Activated CD4-positive, alpha-beta T cell treated with anti-CD3 and anti-CD28 coated beads, Interleukin-2, amount 50 U/mL, for 4 hours (primary cell): ENCODE measurements around the gene BCAR3.
"Not testable (repeated sequence)": the region's sequence is repeated elsewhere in the genome, so short reads cannot be mapped to it uniquely, and the experiment has no call there.

Source experiments
- DNase-seq, 2 experiments: peaks; one replicate each; pipeline ENCODE4 v3.0.0-alpha.2; 2020

Gene BCAR3

GRCh38 chr1:93593854-93594602 lies 87.6 kb downstream of the BCAR3 start:
- DNase-seq, result no peak

GRCh38 chr1:93592551-93592949 lies 89.1 kb downstream of the BCAR3 start:
- no peak for DNase-seq

GRCh38 chr1:93591676-93592550 lies 89.7 kb downstream of the BCAR3 start:
- no peak for DNase-seq

- not testable (repeated sequence) for DNase-seq
These were observed 90.4 kb downstream of the BCAR3 start for GRCh38 chr1:93591291-93591675.

- no peak for DNase-seq
These were observed 92.7 kb downstream of the BCAR3 start for GRCh38 chr1:93588955-93589354.

- no peak for DNase-seq
These were observed 93.4 kb downstream of the BCAR3 start for GRCh38 chr1:93588206-93588605.

- DNase-seq, result no peak
These were observed 94.3 kb downstream of the BCAR3 start for GRCh38 chr1:93587354-93587753.

- no peak for DNase-seq
These were observed 96.3 kb downstream of the BCAR3 start for GRCh38 chr1:93585059-93585966.

- no peak for DNase-seq
These were observed 97.2 kb downstream of the BCAR3 start for GRCh38 chr1:93584261-93585003.

GRCh38 chr1:93581917-93582850 lies 99.5 kb downstream of the BCAR3 start:
- no peak for DNase-seq

- no peak for DNase-seq
These were observed 101.7 kb downstream of the BCAR3 start for GRCh38 chr1:93579891-93580290.

- DNase-seq, result no peak
These were observed 102.5 kb downstream of the BCAR3 start for GRCh38 chr1:93578911-93579825.

GRCh38 chr1:93578433-93578830 lies 103.2 kb downstream of the BCAR3 start:
- DNase-seq, result no peak

GRCh38 chr1:93577536-93578432 lies 103.9 kb downstream of the BCAR3 start:
- DNase-seq, result no peak

- DNase-seq, result no peak
These were observed 104.9 kb downstream of the BCAR3 start for GRCh38 chr1:93576746-93577145.

- no peak for DNase-seq
These were observed 105.3 kb downstream of the BCAR3 start for GRCh38 chr1:93576346-93576745.

- DNase-seq, result no peak
These were observed 105.9 kb downstream of the BCAR3 start for GRCh38 chr1:93575621-93576284.

- no peak for DNase-seq
These were observed 106.6 kb downstream of the BCAR3 start for GRCh38 chr1:93574991-93575390.
